GM21528 (cell line): Measurements from ENCODE around the gene MSI2.

ENCODE experiments used
- ATAC-seq: cut with Tn5 transposase; IDR thresholded peaks from one replicate; pipeline ENCODE4 v1.9.1; 2021; ENCODE audit warnings: mild to moderate bottlenecking, moderate library complexity; ENCODE audit not compliant: unreplicated experiment, low FRiP score

MSI2 gene

DNA sequence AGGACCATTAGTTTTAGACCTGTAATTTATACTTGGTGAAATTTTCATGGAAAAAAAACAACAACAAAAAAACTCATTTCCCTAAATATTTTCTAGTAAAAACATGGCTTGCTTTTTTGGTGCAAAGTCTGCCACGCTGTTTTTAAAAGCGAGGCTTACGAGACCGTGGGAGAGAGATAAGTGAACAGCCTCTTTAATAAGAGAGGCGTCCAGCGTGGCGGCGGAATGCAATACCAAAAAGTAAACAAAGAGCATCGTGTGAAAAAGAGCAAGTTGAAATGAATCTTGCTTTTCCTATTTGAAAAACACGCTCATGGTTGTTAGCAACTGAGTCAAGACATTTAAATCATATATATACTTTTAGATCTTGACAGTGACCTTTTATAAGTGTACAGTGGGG, 10.5 kb upstream of the MSI2 start:
- ATAC-seq, result no peak

DNA sequence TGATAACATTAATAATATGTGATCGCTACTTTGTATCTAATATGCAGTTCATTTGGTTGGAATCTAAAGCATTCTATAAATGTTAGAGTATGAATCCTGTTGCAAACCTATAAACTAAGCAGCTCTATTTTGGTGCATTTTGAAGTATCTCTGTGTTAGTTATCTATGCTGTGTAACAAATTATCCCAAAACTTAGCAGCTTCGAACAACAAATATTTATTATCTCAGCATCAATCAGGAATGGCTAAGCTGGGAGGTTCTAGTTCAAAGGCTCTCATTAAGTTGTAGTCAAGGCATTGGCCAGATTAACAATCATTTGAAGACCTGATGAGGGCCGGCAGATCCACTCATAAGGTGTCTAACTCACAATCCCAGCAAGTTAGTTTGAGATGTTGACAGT, 10.1 kb upstream of the MSI2 start:
- no peak for ATAC-seq

DNA sequence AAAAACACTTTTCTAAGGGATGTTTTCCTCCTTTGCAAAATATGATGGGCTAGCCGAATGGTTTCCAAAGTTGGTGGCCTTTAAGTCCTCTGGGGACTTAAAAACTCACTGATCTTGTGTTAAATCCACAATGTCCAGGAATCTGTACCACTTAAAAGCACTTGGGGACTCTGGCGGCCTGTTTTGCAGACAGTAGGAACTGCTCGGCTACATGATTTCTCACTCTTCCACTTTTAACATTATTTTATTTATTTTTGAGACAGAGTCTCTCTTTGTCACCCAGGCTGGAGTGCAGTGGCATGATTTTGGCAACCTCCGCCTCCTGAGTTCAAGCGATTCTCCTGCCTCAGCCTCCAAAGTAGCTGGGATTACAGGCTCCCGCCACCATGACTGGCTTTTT, 9.1 kb upstream of the MSI2 start:
- no peak for ATAC-seq

DNA sequence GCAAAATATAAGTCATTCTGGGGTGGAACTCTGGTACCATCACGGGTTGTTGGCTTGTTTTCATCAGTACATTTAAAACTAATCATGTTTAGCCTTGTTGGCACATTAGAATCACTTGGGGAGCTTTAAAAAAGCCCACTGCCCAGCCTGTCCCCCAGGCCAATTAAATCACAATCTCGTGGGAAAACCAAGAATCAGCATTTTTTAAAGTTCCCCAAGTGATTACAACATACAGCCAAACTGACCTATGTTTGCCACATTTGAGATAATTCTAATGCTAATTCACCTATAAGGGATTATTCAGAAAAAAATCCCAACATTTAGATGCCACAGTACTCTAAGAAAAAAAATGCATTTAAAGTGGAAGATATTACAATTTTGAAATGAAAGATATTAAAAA, 8.4 kb upstream of the MSI2 start:
- ATAC-seq, result no peak

DNA sequence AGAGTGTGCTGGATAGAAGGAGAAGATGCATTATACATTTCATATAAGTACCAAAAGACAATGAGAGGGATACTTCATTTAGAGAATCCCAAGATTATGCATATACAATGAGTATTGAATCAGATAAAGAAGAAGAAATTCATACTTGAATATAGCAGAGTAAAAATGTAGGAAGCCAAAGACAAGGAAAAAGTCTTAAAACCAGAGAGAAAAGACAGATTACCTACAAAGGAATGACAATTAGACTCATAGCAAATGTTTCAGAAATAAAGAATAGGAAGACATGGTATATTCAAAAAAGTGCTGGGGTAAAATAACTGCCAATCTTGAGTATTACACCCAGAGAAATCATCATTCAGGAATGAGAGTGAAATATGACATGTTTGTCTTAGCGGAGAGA, 6.8 kb upstream of the MSI2 start:
- no peak for ATAC-seq

DNA sequence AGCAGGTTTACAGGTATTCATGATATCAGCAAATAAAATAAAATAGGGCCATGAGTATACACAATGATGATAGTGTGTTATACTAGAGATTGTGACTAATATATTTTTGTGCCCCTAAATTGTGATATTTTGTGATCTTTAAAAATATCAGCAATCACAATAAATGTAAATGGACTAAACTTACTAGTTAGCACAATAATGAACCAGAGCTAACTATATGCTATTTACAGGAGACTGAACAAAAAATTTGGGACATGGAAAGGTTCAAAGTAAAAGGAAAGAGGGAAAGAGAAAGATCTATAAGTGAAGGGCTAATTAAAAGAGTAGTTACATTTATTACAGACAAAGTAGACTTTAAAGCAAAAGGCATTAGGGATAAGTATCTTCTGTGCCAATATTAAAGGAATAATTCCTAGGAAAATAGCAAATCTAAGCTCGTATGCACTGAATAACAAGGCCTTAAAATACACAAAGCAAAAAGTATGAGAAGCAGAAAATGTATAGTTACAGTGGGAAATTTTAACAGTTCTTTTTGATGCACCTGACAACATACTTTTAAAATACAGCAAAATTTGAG, 5.0 kb upstream of the MSI2 start:
- ATAC-seq, result no peak

DNA sequence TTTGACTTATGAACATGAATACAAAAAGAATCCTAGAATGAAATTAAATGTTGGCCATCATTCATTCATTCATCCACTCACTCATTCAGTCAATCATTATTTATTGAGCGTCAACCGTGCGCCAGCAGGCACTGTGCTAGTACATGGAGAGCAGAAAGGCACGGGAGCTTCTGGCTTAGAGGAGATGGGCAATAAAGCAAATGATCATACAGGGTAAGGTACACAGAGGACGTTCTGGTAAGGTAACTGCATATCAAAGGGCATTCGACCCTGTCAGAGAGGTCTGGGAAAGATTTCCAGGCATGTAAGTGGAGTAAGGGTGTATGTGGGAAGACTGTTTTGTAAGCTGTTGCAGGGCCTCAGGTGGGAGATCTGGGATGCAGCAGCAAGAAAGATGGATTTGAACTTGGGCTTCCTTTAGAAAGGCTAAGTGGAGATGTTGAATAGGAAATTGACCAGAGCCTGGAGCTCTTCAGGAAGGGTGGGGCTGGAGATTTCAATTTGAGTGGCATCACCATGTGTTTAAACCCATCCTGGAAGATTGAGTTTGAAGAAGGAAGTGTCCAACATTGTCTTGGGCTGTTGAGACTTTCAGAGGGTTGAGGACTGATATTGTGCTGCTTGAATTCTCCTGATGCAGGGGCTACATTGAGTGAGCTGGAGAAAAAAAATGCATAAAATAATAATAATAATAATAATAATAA, 2.8 kb upstream of the MSI2 start:
- ATAC-seq, result no peak

DNA sequence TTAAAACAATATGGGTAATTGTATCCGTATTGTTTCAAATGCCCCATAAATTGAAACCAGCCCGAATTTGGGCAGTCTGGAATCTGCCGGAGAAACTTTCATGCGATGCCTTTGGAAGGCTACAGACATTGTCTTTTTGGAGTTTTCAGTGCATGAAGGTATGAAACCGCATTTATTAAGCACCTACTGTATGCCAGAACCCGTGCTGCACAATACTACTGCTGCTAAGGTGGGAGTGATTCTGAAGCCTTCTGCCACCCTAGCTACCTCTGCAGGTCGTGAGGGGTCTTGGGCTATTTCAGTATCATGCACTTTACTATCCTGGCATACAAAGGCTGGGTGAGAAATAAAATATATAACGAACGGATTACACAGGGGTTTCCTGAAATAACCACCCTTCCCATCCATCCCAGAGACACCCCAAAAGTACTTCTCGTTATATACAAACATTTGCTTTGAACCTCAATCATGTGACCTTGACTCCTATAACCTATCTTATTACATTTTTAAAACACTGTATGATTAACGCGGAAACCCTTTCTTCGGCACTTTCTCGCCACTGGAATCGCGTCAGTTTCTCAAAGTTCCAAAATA, 1.0 kb upstream of the MSI2 start:
- no peak for ATAC-seq

DNA sequence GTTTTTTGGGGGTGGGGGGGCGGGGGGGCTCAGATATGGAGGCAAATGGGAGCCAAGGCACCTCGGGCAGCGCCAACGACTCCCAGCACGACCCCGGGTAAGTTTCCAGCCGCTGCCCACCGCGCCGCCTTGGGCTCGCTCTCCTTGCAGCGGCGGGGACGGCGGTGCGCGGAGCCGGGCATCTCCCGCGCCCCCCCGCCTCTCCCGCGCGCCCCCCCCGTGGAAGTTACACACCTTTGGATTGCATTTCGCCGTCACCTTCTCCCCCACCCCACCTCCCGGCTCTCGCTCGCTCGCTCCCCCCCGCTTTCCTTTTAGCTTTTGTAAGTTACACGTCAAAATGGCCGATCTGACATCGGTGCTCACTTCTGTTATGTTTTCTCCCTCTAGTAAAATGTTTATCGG, 387 bp downstream of the MSI2 start:
- ATAC-seq, result no peak

DNA sequence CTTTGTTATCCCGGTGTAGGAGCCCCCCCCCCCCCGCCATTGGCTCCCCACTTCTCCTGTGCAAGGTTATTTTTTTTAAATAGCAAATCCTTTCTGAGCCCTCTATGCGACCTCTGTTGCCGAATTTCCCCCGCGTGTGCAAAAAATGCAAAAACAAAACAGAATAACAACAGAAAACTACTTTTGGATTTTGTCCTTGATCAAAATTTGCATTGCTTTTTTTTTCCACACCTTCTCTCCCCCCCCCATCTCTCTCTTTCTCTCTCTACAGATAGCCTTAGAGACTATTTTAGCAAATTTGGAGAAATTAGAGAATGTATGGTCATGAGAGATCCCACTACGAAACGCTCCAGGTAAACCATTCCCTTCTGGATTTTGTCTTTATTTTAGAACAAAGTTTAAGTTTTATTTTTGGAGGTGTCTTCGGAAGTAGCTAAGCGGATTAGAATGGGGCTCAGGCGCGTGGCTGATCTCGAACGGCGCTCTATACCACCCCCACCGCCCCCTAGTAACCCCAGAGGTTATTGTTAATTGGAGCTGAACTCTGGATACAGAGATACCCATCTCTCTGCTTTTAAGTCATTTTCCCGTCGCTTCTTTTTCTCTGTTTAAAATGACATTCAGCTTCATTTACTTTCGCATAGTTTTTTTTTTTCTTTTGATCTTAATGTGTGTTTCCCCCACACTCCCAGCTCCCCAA, 1.0 kb downstream of the MSI2 start:
- ATAC-seq, result no peak

DNA sequence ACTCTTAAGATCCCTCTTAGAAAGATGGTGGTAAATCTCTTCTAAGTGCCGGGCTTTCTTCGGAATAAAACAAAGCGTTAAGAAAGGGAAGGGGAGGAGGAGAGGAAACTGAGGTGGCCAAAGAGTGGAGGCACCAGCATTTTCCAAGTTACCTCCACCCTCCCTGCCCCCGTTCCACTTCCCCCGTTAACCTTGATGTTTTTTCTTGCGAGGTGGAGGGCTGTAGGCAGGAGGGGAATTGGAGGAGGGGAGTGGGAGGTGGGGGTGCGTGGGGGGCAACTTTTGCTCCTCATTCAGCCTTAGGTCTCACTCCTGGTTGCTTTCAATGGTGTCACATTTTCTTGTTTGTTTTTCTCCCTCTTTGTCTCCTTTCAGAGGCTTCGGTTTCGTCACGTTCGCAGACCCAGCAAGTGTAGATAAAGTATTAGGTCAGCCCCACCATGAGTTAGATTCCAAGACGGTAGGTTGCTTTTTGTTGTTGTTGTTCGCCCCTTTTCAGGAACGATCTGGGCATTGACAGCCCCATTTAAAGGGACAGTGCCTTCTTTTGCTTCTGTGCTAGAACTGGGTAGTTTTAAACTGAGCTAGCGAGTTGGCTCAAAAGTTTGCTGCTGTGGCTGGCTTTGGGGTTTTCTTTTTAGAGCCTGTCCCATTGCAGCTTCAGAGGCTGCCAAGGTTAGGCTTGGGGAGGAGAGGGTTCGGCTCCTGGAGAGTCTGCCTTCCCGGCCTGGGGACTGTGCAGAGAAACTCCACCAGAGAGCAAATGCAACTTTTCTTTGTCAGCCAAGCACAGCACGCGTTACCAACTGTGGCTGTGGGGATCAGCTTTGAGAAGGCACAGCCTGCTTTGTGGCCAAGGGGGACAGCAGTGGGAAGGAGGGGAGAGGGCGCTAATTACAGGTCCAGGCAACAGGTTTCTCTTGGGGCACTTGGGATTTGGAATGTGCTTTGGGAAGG, 1.9 kb downstream of the MSI2 start:
- no peak for ATAC-seq

DNA sequence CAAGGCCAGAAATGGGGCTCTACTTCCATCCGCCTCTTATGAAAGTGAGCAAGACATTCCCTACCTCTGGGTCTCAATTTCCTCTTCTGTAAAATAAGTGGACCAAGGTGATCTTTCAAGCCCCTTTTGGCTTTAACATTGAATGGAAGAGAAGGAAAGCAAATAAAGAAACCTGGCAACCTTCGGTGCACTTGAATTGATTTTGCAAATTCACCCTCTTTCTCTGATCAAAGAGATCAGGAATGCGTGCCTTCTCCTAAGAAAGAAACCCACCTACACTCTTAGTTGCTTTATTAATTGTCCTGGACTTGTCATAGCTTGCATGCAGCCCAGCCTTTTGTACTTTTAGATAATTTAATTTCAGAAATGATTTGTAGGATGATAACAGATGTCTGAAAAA, 3.0 kb downstream of the MSI2 start:
- ATAC-seq, result no peak

DNA sequence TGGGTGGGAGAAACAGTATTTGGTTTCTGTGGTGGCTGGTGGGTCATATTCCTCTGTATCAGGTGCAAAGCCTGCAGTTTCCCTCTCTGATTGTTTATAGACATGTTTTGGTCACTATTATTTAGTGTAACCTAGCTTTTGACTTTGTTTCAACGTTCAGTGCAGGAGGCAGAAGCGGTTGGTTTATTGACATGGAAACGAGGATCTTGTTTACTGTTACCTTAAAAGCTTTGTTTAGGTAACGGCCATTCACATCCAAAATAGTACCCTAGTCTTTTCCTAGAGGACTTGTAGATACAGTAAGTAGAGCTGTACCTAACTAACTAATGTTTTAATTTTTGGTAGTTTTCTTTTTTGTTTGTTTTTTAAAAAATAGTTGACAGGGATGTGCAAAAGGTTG, 3.5 kb downstream of the MSI2 start:
- no peak for ATAC-seq

DNA sequence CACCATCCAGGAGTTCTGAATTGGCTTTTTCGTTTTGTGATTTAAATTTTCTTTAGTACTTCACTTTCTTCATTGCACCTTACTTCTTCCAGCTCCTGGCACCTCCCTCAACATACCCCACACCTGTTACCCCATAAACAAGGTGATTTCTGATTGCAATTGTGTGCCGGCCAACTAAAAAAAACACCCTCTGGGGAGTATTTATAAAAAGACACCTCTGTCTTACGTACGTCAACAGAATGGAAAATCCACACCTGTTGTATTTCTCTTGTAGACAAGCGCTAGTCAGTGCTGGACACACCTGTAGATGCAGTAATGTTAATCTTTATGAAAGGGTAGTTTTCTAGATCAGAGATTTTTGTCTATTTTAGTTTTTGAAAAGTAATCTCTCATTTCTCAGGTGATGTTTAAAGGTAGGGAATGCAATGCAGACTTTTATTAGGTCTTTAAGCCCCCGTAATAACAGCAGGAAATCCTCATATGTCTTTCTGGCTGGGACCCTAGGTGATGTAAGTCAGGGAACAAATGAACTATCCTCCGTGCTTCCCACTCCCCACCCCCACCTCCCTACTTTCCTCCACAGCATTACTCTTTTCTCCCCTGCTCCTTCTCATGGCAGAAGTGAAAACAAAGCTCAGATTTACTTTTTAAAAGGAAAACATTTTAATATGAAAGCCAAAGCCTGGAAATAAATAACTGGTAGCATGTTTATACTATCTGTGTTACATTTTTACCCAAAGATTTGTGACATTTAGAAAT, 4.2 kb downstream of the MSI2 start:
- ATAC-seq, result no peak

DNA sequence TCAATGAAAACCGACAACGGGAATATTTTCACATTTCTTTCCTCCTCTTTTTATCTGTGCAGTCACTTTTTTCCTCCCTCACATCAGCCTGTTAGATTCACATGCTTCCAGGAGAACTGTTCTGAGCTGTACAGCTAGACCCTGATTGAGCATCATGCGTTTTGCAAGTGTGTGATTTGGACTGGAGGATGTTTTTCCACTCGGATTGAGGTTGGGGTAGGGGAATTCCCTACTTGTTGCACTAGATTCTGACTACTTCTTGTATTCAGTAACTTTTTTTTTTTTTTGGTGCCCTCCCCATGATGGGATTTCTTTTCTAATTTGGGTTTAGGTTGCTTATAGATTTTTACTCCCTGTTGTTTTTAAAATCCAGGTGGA, 4.8 kb downstream of the MSI2 start:
- ATAC-seq, result no peak

DNA sequence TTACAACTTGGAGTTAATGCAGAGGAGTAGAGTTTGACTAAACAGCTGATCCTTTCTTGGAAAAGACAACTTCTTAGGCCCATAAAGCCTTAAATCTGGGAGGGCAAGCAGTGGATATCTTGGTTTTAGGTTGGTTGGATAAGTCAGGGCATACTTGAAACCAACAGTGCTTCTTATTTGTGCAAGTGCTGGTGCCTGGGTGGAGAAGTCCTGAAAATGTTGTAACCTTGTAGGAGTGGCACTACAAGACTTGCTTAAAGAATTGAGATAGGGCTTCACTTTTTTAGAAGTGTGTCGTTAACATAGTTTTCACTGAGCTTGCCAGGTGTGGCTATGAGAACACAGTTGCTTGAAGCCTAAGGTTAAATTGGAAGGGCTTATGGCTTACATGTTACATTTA, 6.2 kb downstream of the MSI2 start:
- ATAC-seq, result no peak

DNA sequence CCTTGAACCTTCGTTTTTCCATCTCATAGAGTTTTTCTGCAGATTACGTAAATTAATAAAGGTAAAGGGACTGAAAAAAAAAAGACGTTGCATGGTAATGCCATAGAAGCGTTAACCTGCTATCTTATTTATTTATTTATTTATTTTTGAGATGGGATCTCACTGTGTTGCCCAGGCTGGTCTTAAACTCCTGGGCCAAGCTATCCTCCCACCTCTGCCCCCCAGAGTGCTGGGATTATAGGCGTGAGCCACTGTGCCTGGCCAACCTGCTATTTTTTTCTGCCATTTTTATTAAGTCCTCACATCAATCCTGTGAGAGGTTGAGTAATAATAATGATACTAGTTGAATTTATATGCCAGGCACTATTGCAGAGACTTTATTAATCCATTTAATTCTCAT, 7.9 kb downstream of the MSI2 start:
- no peak for ATAC-seq

DNA sequence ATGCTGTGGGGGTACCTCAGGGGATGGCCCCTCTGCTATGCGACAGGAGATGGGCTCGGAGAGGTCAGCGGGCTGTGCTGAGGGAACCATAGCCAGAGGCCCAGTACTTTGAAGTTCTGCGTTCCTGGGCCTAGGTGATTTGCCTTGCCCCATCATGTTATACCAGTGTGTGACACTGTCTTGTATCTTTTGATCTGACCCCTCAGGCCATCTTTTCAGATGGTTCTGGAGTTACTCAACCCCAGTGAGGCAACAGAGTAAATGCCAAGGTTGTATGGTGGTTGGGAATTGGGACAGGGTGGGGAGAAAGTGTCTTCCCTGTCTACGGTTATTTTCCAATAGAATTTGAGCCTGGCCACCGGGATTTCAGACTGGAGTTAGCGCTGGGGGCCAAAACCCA, 8.5 kb downstream of the MSI2 start:
- ATAC-seq, result no peak

DNA sequence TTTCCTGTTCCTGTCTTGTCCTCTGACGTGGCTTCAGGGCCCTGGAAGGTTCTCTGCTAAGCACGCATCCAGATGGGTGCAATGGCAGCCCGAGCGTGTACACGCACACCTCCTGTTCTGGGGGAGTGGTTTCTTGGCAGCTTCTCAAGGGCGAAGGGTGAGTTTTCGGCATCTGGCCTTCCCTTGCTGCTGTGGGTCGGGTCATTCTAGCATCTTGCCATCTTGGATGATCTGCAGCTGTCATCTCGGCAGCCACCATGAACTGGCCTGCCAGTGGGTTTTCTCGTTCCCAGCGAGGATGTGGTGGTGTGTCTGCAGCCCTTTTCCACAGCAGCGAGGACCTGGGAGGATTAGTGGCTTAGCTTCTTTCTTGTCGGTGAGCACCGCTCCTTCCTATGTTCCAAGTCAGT, 10.6 kb downstream of the MSI2 start:
- ATAC-seq, result no peak

DNA sequence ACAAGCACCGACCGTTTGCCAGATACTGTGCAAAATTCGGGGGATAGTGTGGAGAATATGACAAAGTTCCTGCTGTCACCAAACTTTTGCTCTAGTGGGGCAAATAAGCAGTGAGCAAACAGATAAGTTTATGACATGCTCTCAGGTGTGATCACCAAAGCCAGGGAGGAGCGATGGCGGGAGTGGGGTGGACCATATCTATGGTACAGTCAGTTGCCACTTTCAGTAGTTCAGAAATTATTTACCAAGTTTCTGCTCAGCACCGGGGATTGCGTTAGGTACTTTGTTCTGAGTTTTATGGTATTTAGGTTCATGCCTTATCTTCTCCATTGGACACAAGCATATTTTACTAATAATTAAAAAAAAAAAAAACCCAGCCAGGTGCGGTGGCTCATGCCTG, 11.9 kb downstream of the MSI2 start:
- ATAC-seq, result no peak
